Epidermal melanocyte (primary cell): Measurements from ENCODE around the gene GPR146.
A peak's percentile ranks its signal among the peaks of the same experiment; 100 is the strongest.

Experiments used
- DNase-seq: peaks from one replicate; pipeline ENCODE4 v3.0.0; 2011; ENCODE audit warnings: low spot score; ENCODE audit not compliant: insufficient read length

The GPR146 gene

GRCh38 chr7:1041551-1042491, 2.5 kb upstream of the GPR146 start:
- no peak for DNase-seq

- DNase-seq = no peak
Measured at GRCh38 chr7:1042492-1042833, 1.9 kb upstream of the GPR146 start.

- DNase-seq = no peak
Measured at GRCh38 chr7:1043552-1044188, 676 bp upstream of the GPR146 start.

GRCh38 chr7:1045069-1046063, 1.0 kb downstream of the GPR146 start:
- no peak for DNase-seq

- DNase-seq = no peak
Measured at GRCh38 chr7:1046722-1047679, 2.7 kb downstream of the GPR146 start.

- no peak for DNase-seq
Measured at GRCh38 chr7:1049006-1049741, 4.8 kb downstream of the GPR146 start.

GRCh38 chr7:1049801-1050200, 5.5 kb downstream of the GPR146 start:
- no peak for DNase-seq

GRCh38 chr7:1050254-1050906, 6.0 kb downstream of the GPR146 start:
- no peak for DNase-seq

GRCh38 chr7:1050956-1051690, 6.8 kb downstream of the GPR146 start:
- DNase-seq = no peak

GRCh38 chr7:1052031-1052818, 7.9 kb downstream of the GPR146 start:
- no peak for DNase-seq

GRCh38 chr7:1053002-1053411, 8.7 kb downstream of the GPR146 start:
- no peak for DNase-seq

GRCh38 chr7:1053816-1054370, 9.5 kb downstream of the GPR146 start:
- no peak for DNase-seq

GRCh38 chr7:1054438-1054837, 10.1 kb downstream of the GPR146 start:
- peak; percentile 88 for DNase-seq

- no peak for DNase-seq
Measured at GRCh38 chr7:1054861-1055450, 10.6 kb downstream of the GPR146 start.

GRCh38 chr7:1055491-1055955, 11.2 kb downstream of the GPR146 start:
- DNase-seq = no peak

GRCh38 chr7:1055956-1056784, 11.8 kb downstream of the GPR146 start:
- no peak for DNase-seq
